Measurements from ENCODE around the gene ARL6IP4.

ARL6IP4 gene

GRCh38 chr12:122991623-122992275 is 11.3 kb downstream of the ARL6IP4 start:
- no peak for DNase-seq (ENCODE audit: low read depth)
- in situ Hi-C loops (cut with HindIII; ENCODE audit: low sequenced_read_pairs): loop anchor here (10.0 kb wide), 1 partner anchor 493 kb away; no protein-coding TSS in a partner anchor
- no peak overlapping the region for H3K4me3 ChIP-seq (ENCODE audit: low read depth, low read length)
- TF ChIP-seq CTCF (IDR thresholded peaks at IDR 0.05; ENCODE audit: low read depth, low read length, missing control alignments): no peak

GRCh38 chr12:122992386-122992785 is 11.9 kb downstream of the ARL6IP4 start:
- in situ Hi-C loops (cut with HindIII; ENCODE audit: low sequenced_read_pairs): loop anchor here (10.0 kb wide), 1 partner anchor 492 kb away; no protein-coding TSS in a partner anchor
- no peak for TF ChIP-seq CTCF (IDR thresholded peaks at IDR 0.05; ENCODE audit: low read depth, low read length, missing control alignments)
- no peak overlapping the region for H3K4me3 ChIP-seq (ENCODE audit: low read depth, low read length)
- DNase-seq (ENCODE audit: low read depth): no peak

GRCh38 chr12:122994140-122994675 is 13.7 kb downstream of the ARL6IP4 start:
- H3K4me3 ChIP-seq (ENCODE audit: low read depth, low read length): no peak overlapping the region
- no peak for DNase-seq (ENCODE audit: low read depth)
- TF ChIP-seq CTCF (IDR thresholded peaks at IDR 0.05; ENCODE audit: low read depth, low read length, missing control alignments): no peak
- in situ Hi-C loops (cut with HindIII; ENCODE audit: low sequenced_read_pairs): loop anchor here (10.0 kb wide), 1 partner anchor 491 kb away; no protein-coding TSS in a partner anchor

GRCh38 chr12:122994781-122995502 is 14.5 kb downstream of the ARL6IP4 start:
- in situ Hi-C loops (cut with HindIII; ENCODE audit: low sequenced_read_pairs): loop anchor here (10.0 kb wide), 1 partner anchor 490 kb away; no protein-coding TSS in a partner anchor
- TF ChIP-seq CTCF (IDR thresholded peaks at IDR 0.05; ENCODE audit: low read depth, low read length, missing control alignments): no peak
- no peak for DNase-seq (ENCODE audit: low read depth)
- no peak overlapping the region for H3K4me3 ChIP-seq (ENCODE audit: low read depth, low read length)

GRCh38 chr12:122995503-122996187 is 15.2 kb downstream of the ARL6IP4 start:
- H3K4me3 ChIP-seq (ENCODE audit: low read depth, low read length): no peak overlapping the region
- DNase-seq (ENCODE audit: low read depth): no peak
- TF ChIP-seq CTCF (IDR thresholded peaks at IDR 0.05; ENCODE audit: low read depth, low read length, missing control alignments): no peak
- in situ Hi-C loops (cut with HindIII; ENCODE audit: low sequenced_read_pairs): loop anchor here (10.0 kb wide), 1 partner anchor 489 kb away; no protein-coding TSS in a partner anchor

- DNase-seq (ENCODE audit: low read depth): no peak
- H3K4me3 ChIP-seq (ENCODE audit: low read depth, low read length): no peak overlapping the region
- in situ Hi-C loops (cut with HindIII; ENCODE audit: low sequenced_read_pairs): loop anchor here (10.0 kb wide), 1 partner anchor 489 kb away; no protein-coding TSS in a partner anchor
- no peak for TF ChIP-seq CTCF (IDR thresholded peaks at IDR 0.05; ENCODE audit: low read depth, low read length, missing control alignments)
These were observed 15.7 kb downstream of the ARL6IP4 start for GRCh38 chr12:122996188-122996601.

All from astrocyte of the cerebellum (primary cell).